NT2/D1 (cell line): Measurements from ENCODE around the gene SHISA6.

ENCODE experiments used
- YY1 ChIP-seq: IDR thresholded peaks from 2 replicates; pipeline ENCODE4 v1.6.1; 2011; ENCODE audit not compliant: insufficient read length, insufficient read depth
- ZNF274 ChIP-seq: IDR thresholded peaks from 2 replicates; pipeline ENCODE4 v1.6.1; 2011; ENCODE audit warnings: mild to moderate bottlenecking, low read depth, low read length

GRCh38 chr17:11559601-11560000 is 318.6 kb downstream of the SHISA6 start:
- TF ChIP-seq ZNF274 (no peak), YY1 (no peak)
